Stimulated activated CD4-positive, alpha-beta T cell treated with anti-CD3 and anti-CD28 coated beads, Interleukin-4, amount 100 ng/mL, for 1 hour (primary cell): ENCODE measurements around the gene SMYD3.

Experiments
- DNase-seq: peaks from one replicate; pipeline ENCODE4 v3.0.0-alpha.2; 2020

The SMYD3 gene

GRCh38 chr1:246506674-246507481 is at the start of gene SMYD3:
Gene SMYD3, minus strand, starts transcription at chr1:246507279.
- peak; percentile 73 for DNase-seq

GRCh38 chr1:246554201-246554600 is 47.1 kb upstream of the SMYD3 start:
- no peak for DNase-seq

- no peak for DNase-seq
These were observed 45.0 kb upstream of the SMYD3 start for GRCh38 chr1:246552110-246552509.

GRCh38 chr1:246550402-246550801 is 43.3 kb upstream of the SMYD3 start:
- no peak for DNase-seq

- no peak for DNase-seq
These were observed 42.6 kb upstream of the SMYD3 start for GRCh38 chr1:246549665-246550064.

GRCh38 chr1:246544001-246544400 is 36.9 kb upstream of the SMYD3 start:
- no peak for DNase-seq

- DNase-seq = no peak
These were observed 33.8 kb upstream of the SMYD3 start for GRCh38 chr1:246540738-246541491.

GRCh38 chr1:246537887-246538286 is 30.8 kb upstream of the SMYD3 start:
- no peak for DNase-seq

GRCh38 chr1:246537441-246537840 is 30.4 kb upstream of the SMYD3 start:
- no peak for DNase-seq

- DNase-seq = no peak
These were observed 27.0 kb upstream of the SMYD3 start for GRCh38 chr1:246534114-246534513.

GRCh38 chr1:246533371-246533905 is 26.4 kb upstream of the SMYD3 start:
- no peak for DNase-seq

- DNase-seq = no peak
These were observed 25.4 kb upstream of the SMYD3 start for GRCh38 chr1:246532519-246532918.

- DNase-seq = no peak
These were observed 23.4 kb upstream of the SMYD3 start for GRCh38 chr1:246530482-246530881.

- DNase-seq = no peak
These were observed 22.1 kb upstream of the SMYD3 start for GRCh38 chr1:246528933-246529731.

- no peak for DNase-seq
These were observed 20.5 kb upstream of the SMYD3 start for GRCh38 chr1:246527402-246528088.

GRCh38 chr1:246526915-246527314 is 19.8 kb upstream of the SMYD3 start:
- DNase-seq = no peak

- no peak for DNase-seq
These were observed 19.3 kb upstream of the SMYD3 start for GRCh38 chr1:246526380-246526779.

- no peak for DNase-seq
These were observed 12.4 kb upstream of the SMYD3 start for GRCh38 chr1:246519514-246519913.

- no peak for DNase-seq
These were observed 11.6 kb upstream of the SMYD3 start for GRCh38 chr1:246518456-246519205.

- DNase-seq = no peak
These were observed 10.3 kb upstream of the SMYD3 start for GRCh38 chr1:246517391-246517790.

- DNase-seq = no peak
These were observed 9.0 kb upstream of the SMYD3 start for GRCh38 chr1:246516126-246516525.
